Measurements from ENCODE around the gene ARID3C. TPM values are rescaled to one million over a fixed set of nuclear protein-coding genes. Genes with fewer than 3 reads are reported as not detected.

ARID3C gene
- total and polyA plus RNA-seq, 2 donors (not counting 1 experiment from before 2014, with no cell fraction given): 0.17 TPM; not detected in 1

DNA sequence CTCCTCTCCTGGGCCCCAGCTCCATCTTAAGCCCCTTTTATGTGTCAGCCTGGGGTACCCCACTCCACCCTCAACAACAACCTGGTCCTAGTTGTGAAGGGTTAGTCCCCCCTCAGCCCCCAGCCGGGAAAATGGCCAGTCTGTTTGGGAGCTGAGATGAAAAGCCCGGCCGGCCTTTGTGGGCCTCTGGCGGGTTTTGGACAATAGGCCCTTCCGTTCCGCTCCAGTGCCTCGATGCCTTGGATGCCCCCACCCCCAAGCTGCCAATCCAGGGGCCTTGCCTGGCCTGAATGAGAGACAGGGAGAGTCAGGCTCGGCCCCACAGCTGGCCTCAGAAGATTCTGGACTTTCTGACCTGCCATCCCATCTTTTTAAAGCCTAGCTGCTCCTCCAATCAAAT is 48.5 kb downstream of the ARID3C start:
- no peak for TF ChIP-seq EZH2 (IDR thresholded peaks at IDR 0.05; ENCODE audit: low read length, missing control alignments)
- TF ChIP-seq, protein P1, sequence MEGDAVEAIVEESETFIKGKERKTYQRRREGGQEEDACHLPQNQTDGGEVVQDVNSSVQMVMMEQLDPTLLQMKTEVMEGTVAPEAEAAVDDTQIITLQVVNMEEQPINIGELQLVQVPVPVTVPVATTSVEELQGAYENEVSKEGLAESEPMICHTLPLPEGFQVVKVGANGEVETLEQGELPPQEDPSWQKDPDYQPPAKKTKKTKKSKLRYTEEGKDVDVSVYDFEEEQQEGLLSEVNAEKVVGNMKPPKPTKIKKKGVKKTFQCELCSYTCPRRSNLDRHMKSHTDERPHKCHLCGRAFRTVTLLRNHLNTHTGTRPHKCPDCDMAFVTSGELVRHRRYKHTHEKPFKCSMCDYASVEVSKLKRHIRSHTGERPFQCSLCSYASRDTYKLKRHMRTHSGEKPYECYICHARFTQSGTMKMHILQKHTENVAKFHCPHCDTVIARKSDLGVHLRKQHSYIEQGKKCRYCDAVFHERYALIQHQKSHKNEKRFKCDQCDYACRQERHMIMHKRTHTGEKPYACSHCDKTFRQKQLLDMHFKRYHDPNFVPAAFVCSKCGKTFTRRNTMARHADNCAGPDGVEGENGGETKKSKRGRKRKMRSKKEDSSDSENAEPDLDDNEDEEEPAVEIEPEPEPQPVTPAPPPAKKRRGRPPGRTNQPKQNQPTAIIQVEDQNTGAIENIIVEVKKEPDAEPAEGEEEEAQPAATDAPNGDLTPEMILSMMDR (conservative IDR thresholded peaks at IDR 0.05 in 1 of 2, IDR thresholded peaks at IDR 0.05 in 1 of 2; ENCODE audit: low read depth in 1 of 2, low read length in 2 of 2): no peak
- Histone ChIP-seq H2AFZ (ENCODE audit: low read length) (no peak overlapping the region), H3K4me1 (ENCODE audit: control insufficient read depth, extremely low read depth, insufficient read depth, low read length) (no peaks in the 10 kb centered on the region), H3K27me3 (ENCODE audit: control insufficient read depth, insufficient read depth, low read length) (peaks cover 50% of the 10 kb centered on the region), H4K20me1 (ENCODE audit: control insufficient read depth, extremely low read depth, insufficient read depth, low read length) (no peaks in the 10 kb centered on the region), H3K36me3 (ENCODE audit: control insufficient read depth, insufficient read depth, low read length) (no peaks in the 10 kb centered on the region), H3K79me2 (ENCODE audit: control insufficient read depth, insufficient read depth, low read length) (no peaks in the 10 kb centered on the region), H3K4me3 (replicated peaks in 1 of 4; ENCODE audit: control extremely low read depth in 1 of 4, insufficient read depth in 1 of 4, low read depth in 3 of 4, low read length in 4 of 4) (no peak overlapping the region), H3K9me3 (ENCODE audit: control insufficient read depth, insufficient read depth, low read depth, low read length) (no peaks in the 10 kb centered on the region), H3K27ac (ENCODE audit: insufficient read depth, low read length) (no peak overlapping the region), H3K9ac (ENCODE audit: insufficient read depth, low read length) (no peak overlapping the region), H3K4me2 (ENCODE audit: extremely low read depth, insufficient read depth, low read length) (no peak overlapping the region)
- DNase-seq (ENCODE audit: low read depth in 2 of 2): no peak

DNA sequence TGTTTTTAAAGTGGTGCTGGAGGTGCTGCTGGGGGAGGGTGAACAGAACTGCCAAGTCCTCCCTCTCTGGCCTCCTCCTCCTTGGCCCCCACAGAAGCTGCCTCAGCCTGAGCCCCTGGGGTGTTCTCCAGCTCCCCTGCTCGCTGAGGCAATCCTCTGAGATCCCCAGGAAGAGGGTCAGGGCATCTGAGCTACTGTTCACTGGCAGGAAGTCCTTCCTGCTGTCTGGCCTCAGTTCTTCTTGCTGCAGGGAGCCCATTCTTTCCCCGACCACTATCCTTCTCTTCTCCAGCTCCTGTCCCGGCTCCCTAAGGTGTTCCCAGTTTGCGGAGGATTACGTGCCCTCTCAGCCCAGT is 49.1 kb downstream of the ARID3C start:
- no peaks in the 10 kb centered on the region for H3K79me2 ChIP-seq (ENCODE audit: control insufficient read depth, insufficient read depth, low read length)
- H3K27ac ChIP-seq (ENCODE audit: insufficient read depth, low read length): no peak overlapping the region
- no peaks in the 10 kb centered on the region for H4K20me1 ChIP-seq (ENCODE audit: control insufficient read depth, extremely low read depth, insufficient read depth, low read length)
- H3K4me1 ChIP-seq (ENCODE audit: control insufficient read depth, extremely low read depth, insufficient read depth, low read length): no peaks in the 10 kb centered on the region
- H3K9ac ChIP-seq (ENCODE audit: insufficient read depth, low read length): no peak overlapping the region
- no peak overlapping the region for H3K4me3 ChIP-seq (replicated peaks in 1 of 4; ENCODE audit: control extremely low read depth in 1 of 4, insufficient read depth in 1 of 4, low read depth in 3 of 4, low read length in 4 of 4)
- DNase-seq (ENCODE audit: low read depth in 2 of 2): no peak
- H3K36me3 ChIP-seq (ENCODE audit: control insufficient read depth, insufficient read depth, low read length): no peaks in the 10 kb centered on the region
- no peak overlapping the region for H3K4me2 ChIP-seq (ENCODE audit: extremely low read depth, insufficient read depth, low read length)
- H3K9me3 ChIP-seq (ENCODE audit: control insufficient read depth, insufficient read depth, low read depth, low read length): no peaks in the 10 kb centered on the region
- peaks cover 46% of the 10 kb centered on the region for H3K27me3 ChIP-seq (ENCODE audit: control insufficient read depth, insufficient read depth, low read length)
- TF ChIP-seq, protein P1 (conservative IDR thresholded peaks at IDR 0.05 in 1 of 2, IDR thresholded peaks at IDR 0.05 in 1 of 2; ENCODE audit: low read depth in 1 of 2, low read length in 2 of 2): no peak
- TF ChIP-seq EZH2 (IDR thresholded peaks at IDR 0.05; ENCODE audit: low read length, missing control alignments): peak; percentile 40
- no peak overlapping the region for H2AFZ ChIP-seq (ENCODE audit: low read length)

DNA sequence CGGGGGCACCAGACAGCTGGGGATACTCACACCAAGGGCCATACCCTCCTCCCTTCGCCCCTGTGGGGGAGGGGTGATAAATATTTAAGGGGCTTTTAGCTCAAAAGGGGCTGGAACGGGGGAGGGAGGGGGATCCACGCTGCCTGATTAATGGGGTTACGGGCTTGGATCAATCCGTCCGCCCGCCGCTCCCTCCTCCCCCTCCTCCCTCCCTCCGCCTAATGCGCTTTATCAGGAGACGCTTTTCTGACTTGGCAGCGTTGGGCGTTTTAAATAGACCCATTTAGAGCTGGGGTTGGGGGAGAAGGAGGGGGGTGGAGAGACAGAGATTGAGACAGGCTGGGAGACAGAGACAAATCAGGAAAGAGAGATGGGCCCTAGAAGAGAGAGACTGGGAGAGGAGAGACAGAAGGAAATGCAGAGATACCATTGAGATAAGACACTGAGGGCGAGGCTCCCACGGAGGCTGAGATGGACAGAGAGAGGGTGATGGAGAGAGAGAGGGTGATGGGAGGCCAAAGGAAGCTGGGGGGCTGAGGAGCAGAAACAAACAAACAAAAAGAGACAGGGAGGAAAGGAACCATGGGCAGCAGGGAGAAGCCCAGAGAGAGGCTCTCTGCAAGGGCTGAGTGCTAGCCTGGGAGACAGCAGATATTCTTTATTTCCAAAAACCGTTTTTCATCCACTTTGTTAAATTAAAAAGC is 49.6 kb downstream of the ARID3C start:
- H3K4me3 ChIP-seq (replicated peaks in 1 of 4; ENCODE audit: control extremely low read depth in 1 of 4, insufficient read depth in 1 of 4, low read depth in 3 of 4, low read length in 4 of 4): no peak overlapping the region
- no peak overlapping the region for H3K4me2 ChIP-seq (ENCODE audit: extremely low read depth, insufficient read depth, low read length)
- H3K36me3 ChIP-seq (ENCODE audit: control insufficient read depth, insufficient read depth, low read length): no peaks in the 10 kb centered on the region
- no peaks in the 10 kb centered on the region for H3K79me2 ChIP-seq (ENCODE audit: control insufficient read depth, insufficient read depth, low read length)
- no peaks in the 10 kb centered on the region for H4K20me1 ChIP-seq (ENCODE audit: control insufficient read depth, extremely low read depth, insufficient read depth, low read length)
- H3K9ac ChIP-seq (ENCODE audit: insufficient read depth, low read length): no peak overlapping the region
- DNase-seq (ENCODE audit: low read depth in 2 of 2): no peak
- H2AFZ ChIP-seq (ENCODE audit: low read length): no peak overlapping the region
- no peaks in the 10 kb centered on the region for H3K9me3 ChIP-seq (ENCODE audit: control insufficient read depth, insufficient read depth, low read depth, low read length)
- H3K27me3 ChIP-seq (ENCODE audit: control insufficient read depth, insufficient read depth, low read length): peaks cover 44% of the 10 kb centered on the region
- peak; percentile 74 for TF ChIP-seq EZH2 (IDR thresholded peaks at IDR 0.05; ENCODE audit: low read length, missing control alignments)
- TF ChIP-seq, protein P1 (conservative IDR thresholded peaks at IDR 0.05 in 1 of 2, IDR thresholded peaks at IDR 0.05 in 1 of 2; ENCODE audit: low read depth in 1 of 2, low read length in 2 of 2): no peak
- no peaks in the 10 kb centered on the region for H3K4me1 ChIP-seq (ENCODE audit: control insufficient read depth, extremely low read depth, insufficient read depth, low read length)
- H3K27ac ChIP-seq (ENCODE audit: insufficient read depth, low read length): no peak overlapping the region
